Adrenal gland (tissue), 12 donors: ENCODE data around the gene ZBED5. TPM values are rescaled to one million over a fixed set of nuclear protein-coding genes. Genes with fewer than 3 reads are reported as not detected.
A peak's percentile ranks its signal among the peaks of the same experiment; 100 is the strongest.

Source experiments
- DNase-seq, 7 donors: peaks; one replicate each; pipeline ENCODE4 v3.0.0-alpha.2; 2019 to 2020
- H3K27ac ChIP-seq, 5 donors: fragments of 200-600 bp; sonication (generic) in 4 of 5; 1 replicate in 3 of 5; 2 replicates in 2 of 5; pipeline versions ENCODE4 v1.5.1 to v1.8.0; 2016 to 2020; ENCODE audit warnings: mild to moderate bottlenecking in 1 of 5
- H3K27me3 ChIP-seq: fragments of 200-600 bp; 2 replicates; pipeline ENCODE4 v1.8.0; 2021
- H3K36me3 ChIP-seq, 2 donors: fragments of 200-600 bp; replicated peaks in 1 of 2; 1 replicate in 1 of 2; 2 replicates in 1 of 2; pipeline versions ENCODE4 v1.5.1 to v1.8.0; 2018 to 2022
- H3K4me1 ChIP-seq, 2 donors: fragments of 200-600 bp; replicated peaks in 1 of 2; 1 replicate in 1 of 2; 2 replicates in 1 of 2; pipeline versions ENCODE4 v1.5.1 to v1.8.0; 2018 to 2021
- H3K4me3 ChIP-seq, 4 donors: fragments of 200-600 bp; sonication (generic) in 3 of 4; one replicate each; pipeline ENCODE4 v1.5.1; 2016 to 2018
- H3K9me3 ChIP-seq, 3 donors: fragments of 200-600 bp; sonication (generic) in 1 of 3; replicated peaks in 1 of 3; 1 replicate in 2 of 3; 2 replicates in 1 of 3; pipeline versions ENCODE4 v1.5.1 to v1.8.0; 2016 to 2021
- POLR2A ChIP-seq, 2 donors: fragments of 450-650 bp; IDR thresholded peaks; one replicate each; pipeline ENCODE4 v1.6.1; 2017; ENCODE audit warnings: antibody characterized with exemption in 2 of 2, mild to moderate bottlenecking in 2 of 2, moderate library complexity in 1 of 2
- WGBS, 4 donors: extraction: QIAGEN DNeasy Blood & Tissue Kit in 2 of 4; methylation state at CpG; one replicate each; pipeline versions ENCODE4 v1.1.5 to v1.1.7; 2013 to 2017; 5-methylcytosine and 5-hydroxymethylcytosine counted together
- intact Hi-C, 2 donors: fragments of 100-400 bp; cut with DNase I; formaldehyde crosslinking; loops; one replicate each; pipeline versions ENCODE4 v1.14.1 to v1.15.0; 2022 to 2023
- polyA plus RNA-seq, 3 donors: library from polyadenylated mRNA; stranded (reverse); fragments of 200-250 nt in 2 of 3; fragments of 350-450 nt in 1 of 3; fragmentation: Illumina TruSeq in 1 of 3; extraction: RNeasy Lipid Tissue Mini Kit (QIAGEN cat#74804) in 1 of 3; gene quantifications; one replicate each; pipeline ENCODE4 v1.2.3, GENCODE V29; 2013 to 2014
- total RNA-seq, 9 donors: library from RNA; depleted of rRNA in 4 of 9; stranded (reverse); fragments of >200 nt in 4 of 9; fragments of 120-200 nt in 1 of 9; fragmentation: NEBNext Ultra II Directional in 1 of 9; extraction: Animal tissue kit (Norgen Biotek cat#: 25700) in 1 of 9; gene quantifications; one replicate each; pipeline versions ENCODE4 v1.1.0 to v1.2.4, GENCODE V29; 2013 to 2023
- TF ChIP-seq, protein P1 (sequence below), 6 experiments: fragments of 450-650 bp in 4 of 6; fragments of 200-600 bp in 2 of 6; sonication (generic) in 1 of 6; IDR thresholded peaks; 1 replicate in 5 of 6; 2 replicates in 1 of 6; pipeline versions ENCODE4 v1.5.1 to v1.8.0; 2016 to 2021; ENCODE audit warnings: antibody characterized with exemption in 6 of 6, mild to moderate bottlenecking in 2 of 6, moderate library complexity in 1 of 6
- donor health status: healthy with polysubstance abuse.
- donor health status: Bipolar disorder and iron deficiency.
- donor health status: DM: yes; HTN: yes; CAD: no.
- donor health status: DM: no; HTN: no; CAD: no.
- donor health status: DM: no; HTN: no; CAD: no.
- donor health status: DM: yes; HTN: yes; CAD: no.

The ZBED5 gene
- total and polyA plus RNA-seq, 12 donors, result 12.3 to 53.3 (median 34.7) TPM

DNA sequence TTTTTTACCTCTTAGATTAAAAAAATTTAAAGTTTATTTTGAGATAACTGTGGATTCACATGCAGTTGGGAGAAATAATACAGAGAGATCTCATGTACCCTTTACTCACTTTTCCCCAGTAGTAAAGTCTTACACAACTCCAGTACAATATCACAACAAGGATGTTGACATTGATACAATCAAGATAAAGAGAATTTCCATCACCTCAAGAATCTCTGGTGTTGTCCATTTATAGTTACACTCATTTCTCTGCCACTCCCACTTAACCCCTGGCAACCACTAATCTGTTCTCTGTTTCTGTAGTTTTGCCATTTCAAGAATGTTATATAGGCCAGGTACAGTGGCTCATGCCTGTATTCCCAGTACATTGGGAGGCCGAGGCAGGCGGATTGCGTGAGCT, 10.5 kb upstream of the ZBED5 start:
- Histone ChIP-seq H3K27ac (no peak overlapping the region), H3K27me3 (no peaks in the 10 kb centered on the region), H3K4me3 (no peak overlapping the region), H3K4me1 (peaks cover 0 to 22% of the 10 kb centered on the region in 2 donors), H3K9me3 (peaks cover 0 to 5% (median 4%) of the 10 kb centered on the region in 3 donors), H3K36me3 (no peaks in the 10 kb centered on the region)
- intact Hi-C loops, result no loop called here
- no peak for DNase-seq
- TF ChIP-seq, protein P1, sequence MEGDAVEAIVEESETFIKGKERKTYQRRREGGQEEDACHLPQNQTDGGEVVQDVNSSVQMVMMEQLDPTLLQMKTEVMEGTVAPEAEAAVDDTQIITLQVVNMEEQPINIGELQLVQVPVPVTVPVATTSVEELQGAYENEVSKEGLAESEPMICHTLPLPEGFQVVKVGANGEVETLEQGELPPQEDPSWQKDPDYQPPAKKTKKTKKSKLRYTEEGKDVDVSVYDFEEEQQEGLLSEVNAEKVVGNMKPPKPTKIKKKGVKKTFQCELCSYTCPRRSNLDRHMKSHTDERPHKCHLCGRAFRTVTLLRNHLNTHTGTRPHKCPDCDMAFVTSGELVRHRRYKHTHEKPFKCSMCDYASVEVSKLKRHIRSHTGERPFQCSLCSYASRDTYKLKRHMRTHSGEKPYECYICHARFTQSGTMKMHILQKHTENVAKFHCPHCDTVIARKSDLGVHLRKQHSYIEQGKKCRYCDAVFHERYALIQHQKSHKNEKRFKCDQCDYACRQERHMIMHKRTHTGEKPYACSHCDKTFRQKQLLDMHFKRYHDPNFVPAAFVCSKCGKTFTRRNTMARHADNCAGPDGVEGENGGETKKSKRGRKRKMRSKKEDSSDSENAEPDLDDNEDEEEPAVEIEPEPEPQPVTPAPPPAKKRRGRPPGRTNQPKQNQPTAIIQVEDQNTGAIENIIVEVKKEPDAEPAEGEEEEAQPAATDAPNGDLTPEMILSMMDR (IDR thresholded peaks at IDR 0.05), result no peak
- no peak for TF ChIP-seq POLR2A (IDR thresholded peaks at IDR 0.05)
- WGBS, 4 donors, result 93 to 98% (median 96%) methylated on average over 3 of the region's 3 CpGs

DNA sequence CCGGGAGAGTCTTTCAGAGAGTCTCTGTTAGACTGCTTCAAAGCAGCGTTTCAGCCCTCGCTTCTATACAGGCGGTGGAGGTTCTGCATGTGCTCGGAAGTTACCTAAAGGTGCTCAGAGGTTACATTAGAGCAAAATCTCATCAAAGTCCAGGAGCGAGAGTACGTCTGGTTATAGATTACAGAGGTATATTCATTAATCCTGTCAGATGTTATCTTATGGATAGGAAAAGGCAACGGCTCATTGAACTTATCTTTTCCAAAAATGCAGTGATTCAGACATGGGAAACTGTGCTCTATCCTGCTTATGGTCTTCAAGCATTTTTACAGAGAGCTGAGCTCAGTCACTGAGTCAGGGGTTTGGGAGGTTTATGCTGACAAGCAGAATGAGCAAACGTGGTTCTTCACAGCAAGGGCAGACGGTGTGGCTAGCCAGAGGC, 9.1 kb upstream of the ZBED5 start:
- 65 to 72% (median 70%) methylated on average over 10 of the region's 10 CpGs for WGBS, 4 donors
- Histone ChIP-seq H3K27ac (peak overlapping the region in 3 of 5 donors; percentile 2 to 24 (median 10)), H3K4me1 (peaks cover 7 to 34% of the 10 kb centered on the region in 2 donors), H3K9me3 (peaks cover 0 to 4% (median 0%) of the 10 kb centered on the region in 3 donors), H3K36me3 (no peaks in the 10 kb centered on the region), H3K4me3 (no peak overlapping the region), H3K27me3 (no peaks in the 10 kb centered on the region)
- intact Hi-C loops, result no loop called here
- TF ChIP-seq, protein P1 (IDR thresholded peaks at IDR 0.05), result no peak
- TF ChIP-seq POLR2A (IDR thresholded peaks at IDR 0.05), result no peak
- DNase-seq, result peak in 3 of 7 donors; percentile 24 to 44 (median 29)

DNA sequence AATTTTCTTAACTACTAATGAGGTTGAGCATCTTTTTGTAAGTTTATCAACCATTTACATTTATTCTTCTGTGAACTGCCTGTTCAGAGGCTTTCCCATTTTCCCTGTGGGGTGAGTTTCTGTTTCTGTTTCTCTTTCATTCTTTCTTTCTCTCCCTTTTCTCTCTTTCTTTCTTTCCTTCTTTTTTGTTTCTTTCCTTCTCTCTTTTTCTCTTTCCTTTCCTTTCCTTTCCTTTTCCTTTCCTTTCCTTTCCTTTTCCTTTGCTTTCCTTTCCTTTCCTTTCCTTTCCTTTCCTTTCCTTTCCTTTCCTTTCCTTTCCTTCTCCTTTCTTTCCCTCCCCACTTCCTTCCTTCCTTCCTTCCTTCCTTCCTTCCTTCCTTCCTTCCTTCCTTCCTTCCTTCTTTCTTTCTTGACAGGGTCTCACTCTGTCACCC, 8.0 kb upstream of the ZBED5 start:
- TF ChIP-seq POLR2A (IDR thresholded peaks at IDR 0.05), result no peak
- TF ChIP-seq, protein P1 (IDR thresholded peaks at IDR 0.05), result no peak
- no peaks in the 10 kb centered on the region for H3K27me3 ChIP-seq
- H3K4me3 ChIP-seq, result no peak overlapping the region
- no peaks in the 10 kb centered on the region for H3K9me3 ChIP-seq
- no peak for DNase-seq
- intact Hi-C loops, result no loop called here
- H3K4me1 ChIP-seq, result peaks cover 7 to 36% of the 10 kb centered on the region in 2 donors
- H3K36me3 ChIP-seq, result no peaks in the 10 kb centered on the region
- no peak overlapping the region for H3K27ac ChIP-seq

DNA sequence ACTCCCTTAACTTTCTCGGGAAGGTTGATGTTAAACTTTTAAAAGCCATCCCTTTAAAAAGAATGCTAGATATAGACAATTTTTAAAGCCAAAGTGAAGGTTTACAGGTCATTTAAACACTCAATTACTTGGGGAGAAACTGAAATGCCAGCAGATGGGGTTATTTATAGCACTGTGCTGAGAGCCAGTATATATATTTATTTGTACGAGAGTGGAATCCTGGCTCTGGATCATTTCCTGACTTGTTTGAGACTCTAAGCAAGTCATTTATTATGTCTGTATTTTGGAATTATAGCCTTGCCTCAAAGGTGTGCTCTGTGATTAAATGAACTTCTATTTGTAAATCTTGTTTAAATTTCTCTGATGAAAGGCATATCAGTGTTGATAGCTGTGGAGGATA, 6.8 kb upstream of the ZBED5 start:
- no peak overlapping the region for H3K4me3 ChIP-seq
- peaks cover 11 to 40% of the 10 kb centered on the region in 2 donors for H3K4me1 ChIP-seq
- intact Hi-C loops, result no loop called here
- TF ChIP-seq POLR2A (IDR thresholded peaks at IDR 0.05), result no peak
- TF ChIP-seq, protein P1 (IDR thresholded peaks at IDR 0.05), result no peak
- no peak for DNase-seq
- no peaks in the 10 kb centered on the region for H3K27me3 ChIP-seq
- H3K9me3 ChIP-seq, result no peaks in the 10 kb centered on the region
- no peaks in the 10 kb centered on the region for H3K36me3 ChIP-seq
- peak overlapping the region in 1 of 5 donors; percentile 14 for H3K27ac ChIP-seq
- 35 to 55% (median 43%) methylated on average over 2 of the region's 2 CpGs for WGBS, 4 donors
